Peyer's patch (tissue), 4 donors: ENCODE measurements around the gene IMMP2L.

Experiments
- POLR2A ChIP-seq, 2 donors: fragments of 450-650 bp; IDR thresholded peaks; one replicate each; pipeline ENCODE4 v1.5.1; 2017; ENCODE audit warnings: antibody characterized with exemption in 2 of 2, mild to moderate bottlenecking in 2 of 2, moderate library complexity in 2 of 2
- TF ChIP-seq, protein P1 (sequence below), 6 experiments: fragments of 450-650 bp in 4 of 6; fragments of 200-600 bp in 2 of 6; sonication (generic) in 1 of 6; IDR thresholded peaks; one replicate each; pipeline ENCODE4 v1.5.1; 2017 to 2019; ENCODE audit warnings: antibody characterized with exemption in 6 of 6, mild to moderate bottlenecking in 3 of 6, moderate library complexity in 1 of 6

DNA sequence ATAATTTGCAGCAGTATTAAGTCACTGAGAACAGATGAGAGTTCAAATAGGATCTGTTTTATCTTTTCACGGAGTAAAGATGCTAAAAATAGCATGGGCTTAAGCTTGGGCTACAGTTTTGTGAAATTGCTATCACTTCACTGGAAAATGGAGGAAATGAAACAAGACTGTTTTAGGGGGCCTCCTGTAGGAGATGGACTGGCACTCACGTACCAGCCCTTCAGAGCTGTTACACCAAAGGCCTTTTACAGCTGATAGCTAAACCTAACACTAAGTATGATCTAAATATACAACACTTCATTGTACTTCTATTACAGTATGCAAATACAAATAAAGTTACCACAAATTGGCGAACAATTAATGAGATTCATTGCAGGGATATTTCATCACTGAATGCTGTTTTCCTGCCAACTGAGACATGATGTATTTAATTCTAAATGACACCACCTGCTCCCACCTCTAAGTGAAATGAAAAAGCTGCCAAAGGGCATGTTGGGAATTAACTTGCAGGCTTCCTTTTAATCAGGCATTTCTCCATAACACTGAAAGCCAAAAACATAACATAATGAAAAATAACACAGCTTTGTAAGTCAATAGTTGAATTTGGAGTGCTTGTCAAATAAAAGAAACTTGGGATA lies 775.8 kb downstream of the IMMP2L start:
- TF ChIP-seq POLR2A (IDR thresholded peaks at IDR 0.05): no peak
- TF ChIP-seq, protein P1, sequence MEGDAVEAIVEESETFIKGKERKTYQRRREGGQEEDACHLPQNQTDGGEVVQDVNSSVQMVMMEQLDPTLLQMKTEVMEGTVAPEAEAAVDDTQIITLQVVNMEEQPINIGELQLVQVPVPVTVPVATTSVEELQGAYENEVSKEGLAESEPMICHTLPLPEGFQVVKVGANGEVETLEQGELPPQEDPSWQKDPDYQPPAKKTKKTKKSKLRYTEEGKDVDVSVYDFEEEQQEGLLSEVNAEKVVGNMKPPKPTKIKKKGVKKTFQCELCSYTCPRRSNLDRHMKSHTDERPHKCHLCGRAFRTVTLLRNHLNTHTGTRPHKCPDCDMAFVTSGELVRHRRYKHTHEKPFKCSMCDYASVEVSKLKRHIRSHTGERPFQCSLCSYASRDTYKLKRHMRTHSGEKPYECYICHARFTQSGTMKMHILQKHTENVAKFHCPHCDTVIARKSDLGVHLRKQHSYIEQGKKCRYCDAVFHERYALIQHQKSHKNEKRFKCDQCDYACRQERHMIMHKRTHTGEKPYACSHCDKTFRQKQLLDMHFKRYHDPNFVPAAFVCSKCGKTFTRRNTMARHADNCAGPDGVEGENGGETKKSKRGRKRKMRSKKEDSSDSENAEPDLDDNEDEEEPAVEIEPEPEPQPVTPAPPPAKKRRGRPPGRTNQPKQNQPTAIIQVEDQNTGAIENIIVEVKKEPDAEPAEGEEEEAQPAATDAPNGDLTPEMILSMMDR (IDR thresholded peaks at IDR 0.05): no peak
